ENCODE measurements around the gene PLA2G4C.
"Not testable (repeated sequence)": the region's sequence is repeated elsewhere in the genome, so short reads cannot be mapped to it uniquely, and the experiment has no call there.

PLA2G4C gene

DNA sequence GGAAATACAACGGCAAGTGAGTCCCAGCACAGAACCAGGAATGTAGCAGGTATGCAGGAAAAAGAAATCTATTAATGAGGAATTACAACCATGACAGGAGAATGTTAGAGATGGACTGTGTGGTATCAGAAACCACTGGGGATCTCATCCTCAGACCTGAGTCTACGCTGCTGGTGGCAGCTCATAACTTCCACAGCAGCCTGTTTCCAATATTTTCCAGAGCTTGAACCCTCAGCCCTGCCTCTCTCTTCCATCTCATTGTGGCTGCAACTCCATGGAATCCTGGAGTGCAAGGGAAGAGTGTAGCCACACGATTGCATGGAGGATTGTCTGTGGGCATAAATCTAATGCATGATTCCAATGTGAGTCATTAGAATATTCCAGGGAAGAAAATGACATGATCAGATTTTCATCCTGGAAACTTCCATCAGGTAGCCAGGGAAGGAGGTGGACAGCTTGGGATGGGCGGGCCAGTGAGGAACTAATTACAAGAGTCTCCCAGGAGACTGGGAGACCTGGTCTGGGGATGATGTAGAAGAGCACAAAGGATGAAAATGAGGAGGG is 14.9 kb downstream of the PLA2G4C start:
- H3K27me3 ChIP-seq (ENCODE audit: control insufficient read depth, low read length): peaks cover 6% of the 10 kb centered on the region; the same call in 1 of the 2 replicates
- no peaks in the 10 kb centered on the region for H3K79me2 ChIP-seq (ENCODE audit: control insufficient read depth, low read length)
- no peaks in the 10 kb centered on the region for H3K4me1 ChIP-seq (ENCODE audit: control insufficient read depth, low read length)

DNA sequence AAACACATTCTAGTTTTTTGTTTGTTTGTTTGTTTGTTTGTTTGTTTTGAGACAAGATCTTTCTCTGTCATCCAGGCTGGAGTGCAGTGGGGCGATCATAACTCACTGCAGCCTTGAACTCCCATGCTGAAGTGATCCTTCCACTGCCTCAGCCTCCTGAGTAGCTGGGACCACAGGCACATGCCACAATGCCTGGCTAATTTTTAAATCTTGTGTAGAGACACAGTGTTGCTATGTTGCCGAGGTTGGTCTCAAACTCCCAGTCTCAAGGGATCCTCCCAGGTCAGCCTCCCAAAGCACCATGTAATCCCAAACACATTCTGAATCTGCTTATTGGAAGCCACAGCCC is 15.8 kb downstream of the PLA2G4C start:
- Histone ChIP-seq H3K79me2 (ENCODE audit: control insufficient read depth, low read length) (no peaks in the 10 kb centered on the region), H4K20me1 (ENCODE audit: control insufficient read depth, insufficient read depth, low read depth, low read length) (no peaks in the 10 kb centered on the region), H3K27ac (ENCODE audit: low read depth, low read length) (no peak overlapping the region), H3K4me2 (ENCODE audit: low read length) (no peak overlapping the region), H3K36me3 (ENCODE audit: control insufficient read depth, low read length) (no peaks in the 10 kb centered on the region), H3K27me3 (ENCODE audit: control insufficient read depth, low read length) (peaks cover 6% of the 10 kb centered on the region; the same call in 1 of the 2 replicates), H3K9me3 (ENCODE audit: control insufficient read depth, insufficient read depth, low read length) (no peaks in the 10 kb centered on the region), H3F3A (ENCODE audit: control insufficient read depth, insufficient read depth) (no peaks in the 10 kb centered on the region), H3K4me1 (ENCODE audit: control insufficient read depth, low read length) (no peaks in the 10 kb centered on the region), H3K4me3 (ENCODE audit: low read length) (no peak overlapping the region), H3K9me2 (replicated peaks; ENCODE audit: control insufficient read depth, low read length) (no peaks in the 10 kb centered on the region)
- no peak for TF ChIP-seq EZH2phosphoT487 (IDR thresholded peaks at IDR 0.05; ENCODE audit: borderline replicate concordance, low read length)
- TF ChIP-seq, protein P1, sequence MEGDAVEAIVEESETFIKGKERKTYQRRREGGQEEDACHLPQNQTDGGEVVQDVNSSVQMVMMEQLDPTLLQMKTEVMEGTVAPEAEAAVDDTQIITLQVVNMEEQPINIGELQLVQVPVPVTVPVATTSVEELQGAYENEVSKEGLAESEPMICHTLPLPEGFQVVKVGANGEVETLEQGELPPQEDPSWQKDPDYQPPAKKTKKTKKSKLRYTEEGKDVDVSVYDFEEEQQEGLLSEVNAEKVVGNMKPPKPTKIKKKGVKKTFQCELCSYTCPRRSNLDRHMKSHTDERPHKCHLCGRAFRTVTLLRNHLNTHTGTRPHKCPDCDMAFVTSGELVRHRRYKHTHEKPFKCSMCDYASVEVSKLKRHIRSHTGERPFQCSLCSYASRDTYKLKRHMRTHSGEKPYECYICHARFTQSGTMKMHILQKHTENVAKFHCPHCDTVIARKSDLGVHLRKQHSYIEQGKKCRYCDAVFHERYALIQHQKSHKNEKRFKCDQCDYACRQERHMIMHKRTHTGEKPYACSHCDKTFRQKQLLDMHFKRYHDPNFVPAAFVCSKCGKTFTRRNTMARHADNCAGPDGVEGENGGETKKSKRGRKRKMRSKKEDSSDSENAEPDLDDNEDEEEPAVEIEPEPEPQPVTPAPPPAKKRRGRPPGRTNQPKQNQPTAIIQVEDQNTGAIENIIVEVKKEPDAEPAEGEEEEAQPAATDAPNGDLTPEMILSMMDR (IDR thresholded peaks at IDR 0.05; ENCODE audit: low read depth, low read length, poor library complexity, severe bottlenecking): no peak

More for the DNA sequence above, 14.9 kb downstream of the PLA2G4C start:
- Histone ChIP-seq H3K27ac (ENCODE audit: low read depth, low read length) (no peak overlapping the region), H3K4me2 (ENCODE audit: low read length) (no peak overlapping the region), H3K4me3 (ENCODE audit: low read length) (no peak overlapping the region), H3K9me3 (ENCODE audit: control insufficient read depth, insufficient read depth, low read length) (no peaks in the 10 kb centered on the region), H4K20me1 (ENCODE audit: control insufficient read depth, insufficient read depth, low read depth, low read length) (no peaks in the 10 kb centered on the region), H3F3A (ENCODE audit: control insufficient read depth, insufficient read depth) (no peaks in the 10 kb centered on the region), H3K36me3 (ENCODE audit: control insufficient read depth, low read length) (no peaks in the 10 kb centered on the region), H3K9me2 (replicated peaks; ENCODE audit: control insufficient read depth, low read length) (no peaks in the 10 kb centered on the region)
- TF ChIP-seq, protein P1 (IDR thresholded peaks at IDR 0.05; ENCODE audit: low read depth, low read length, poor library complexity, severe bottlenecking): no peak
- TF ChIP-seq EZH2phosphoT487 (IDR thresholded peaks at IDR 0.05; ENCODE audit: borderline replicate concordance, low read length): no peak

DNA sequence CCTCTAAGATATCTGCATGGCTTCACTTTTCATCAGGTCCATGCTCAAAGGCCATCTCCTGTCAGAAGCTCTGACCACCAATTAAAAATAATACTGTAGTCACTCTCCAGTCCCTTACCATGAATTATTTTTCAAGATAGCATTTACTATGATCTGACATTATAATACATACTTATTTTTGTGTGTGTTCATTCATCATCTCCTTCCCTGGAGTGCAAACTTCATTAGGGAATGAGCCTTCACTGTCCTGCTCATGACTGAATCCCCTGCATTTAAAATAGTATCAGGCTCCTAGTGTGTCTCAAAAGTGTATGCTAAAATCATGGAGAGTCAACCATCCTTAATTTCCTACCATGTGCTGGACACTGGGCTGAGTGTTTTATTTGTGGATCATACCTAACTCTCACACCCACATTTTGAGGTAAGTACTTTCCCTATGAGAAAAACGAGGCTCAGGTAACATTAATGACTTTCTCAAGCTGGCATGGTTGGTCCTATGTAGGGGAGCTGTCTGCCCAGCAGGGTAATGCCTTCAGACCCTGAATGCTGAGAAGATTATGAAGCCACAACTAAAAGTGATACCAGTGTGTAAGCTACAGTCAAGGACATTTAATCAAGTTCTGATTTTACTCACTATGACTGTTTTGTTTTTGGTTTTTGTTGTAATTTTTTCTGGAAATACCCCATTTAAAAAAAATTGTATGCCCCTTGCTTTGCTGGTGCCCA is 16.3 kb downstream of the PLA2G4C start:
- H3K79me2 ChIP-seq (ENCODE audit: control insufficient read depth, low read length): no peaks in the 10 kb centered on the region
- TF ChIP-seq, protein P1 (IDR thresholded peaks at IDR 0.05; ENCODE audit: low read depth, low read length, poor library complexity, severe bottlenecking): no peak
- TF ChIP-seq EZH2phosphoT487 (IDR thresholded peaks at IDR 0.05; ENCODE audit: borderline replicate concordance, low read length): no peak
- H3K36me3 ChIP-seq (ENCODE audit: control insufficient read depth, low read length): no peaks in the 10 kb centered on the region
- no peaks in the 10 kb centered on the region for H3F3A ChIP-seq (ENCODE audit: control insufficient read depth, insufficient read depth)
- peaks cover 6% of the 10 kb centered on the region; the same call in 1 of the 2 replicates for H3K27me3 ChIP-seq (ENCODE audit: control insufficient read depth, low read length)
- no peaks in the 10 kb centered on the region for H4K20me1 ChIP-seq (ENCODE audit: control insufficient read depth, insufficient read depth, low read depth, low read length)
- no peak overlapping the region for H3K4me2 ChIP-seq (ENCODE audit: low read length)
- no peak overlapping the region for H3K27ac ChIP-seq (ENCODE audit: low read depth, low read length)
- no peaks in the 10 kb centered on the region for H3K9me2 ChIP-seq (replicated peaks; ENCODE audit: control insufficient read depth, low read length)
- no peaks in the 10 kb centered on the region for H3K4me1 ChIP-seq (ENCODE audit: control insufficient read depth, low read length)
- H3K9me3 ChIP-seq (ENCODE audit: control insufficient read depth, insufficient read depth, low read length): no peaks in the 10 kb centered on the region
- H3K4me3 ChIP-seq (ENCODE audit: low read length): no peak overlapping the region

DNA sequence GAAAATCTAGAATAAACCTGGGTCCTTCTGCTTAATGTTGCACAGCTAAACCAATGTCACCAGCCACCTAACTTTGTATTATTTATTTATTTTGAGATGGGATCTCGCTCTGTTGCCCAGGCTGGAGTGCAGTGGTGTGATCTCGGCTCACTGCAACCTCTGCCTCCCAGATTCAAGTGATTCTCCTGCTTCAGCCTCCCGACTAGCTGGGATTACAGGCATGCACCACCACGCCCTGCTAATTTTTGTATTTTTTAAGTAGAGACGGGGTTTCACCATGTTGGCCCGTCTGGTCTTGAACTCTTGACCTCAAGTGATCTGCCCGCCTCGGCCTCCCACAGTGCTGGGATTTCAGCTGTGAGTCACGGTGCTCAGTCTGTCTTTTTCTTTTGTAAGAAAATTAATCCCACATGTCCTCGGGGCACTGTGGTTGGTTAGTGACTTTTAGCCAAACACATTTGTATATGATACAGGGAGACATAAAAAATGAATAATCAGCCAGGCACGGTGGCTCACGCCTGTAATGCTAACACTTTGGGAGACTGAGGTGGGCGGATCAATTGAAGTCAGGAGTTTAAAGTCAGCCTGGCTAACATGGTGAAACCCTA is 19.4 kb downstream of the PLA2G4C start:
- not testable (repeated sequence) for H3K4me2 ChIP-seq (ENCODE audit: low read length); H3K27ac ChIP-seq (ENCODE audit: low read depth, low read length)

More for the DNA sequence above, 19.4 kb downstream of the PLA2G4C start:
- H3K79me2 ChIP-seq (ENCODE audit: control insufficient read depth, low read length); H3K9me3 ChIP-seq (ENCODE audit: control insufficient read depth, insufficient read depth, low read length); H3K9me2 ChIP-seq (replicated peaks; ENCODE audit: control insufficient read depth, low read length); H4K20me1 ChIP-seq (ENCODE audit: control insufficient read depth, insufficient read depth, low read depth, low read length); H3F3A ChIP-seq (ENCODE audit: control insufficient read depth, insufficient read depth); H3K27me3 ChIP-seq (ENCODE audit: control insufficient read depth, low read length); H3K4me3 ChIP-seq (ENCODE audit: low read length); H3K36me3 ChIP-seq (ENCODE audit: control insufficient read depth, low read length); H3K4me1 ChIP-seq (ENCODE audit: control insufficient read depth, low read length): not testable (repeated sequence)
